ENCODE results near the gene IFT43.
A peak's percentile ranks its signal among the peaks of the same experiment; 100 is the strongest.

The IFT43 gene

DNA sequence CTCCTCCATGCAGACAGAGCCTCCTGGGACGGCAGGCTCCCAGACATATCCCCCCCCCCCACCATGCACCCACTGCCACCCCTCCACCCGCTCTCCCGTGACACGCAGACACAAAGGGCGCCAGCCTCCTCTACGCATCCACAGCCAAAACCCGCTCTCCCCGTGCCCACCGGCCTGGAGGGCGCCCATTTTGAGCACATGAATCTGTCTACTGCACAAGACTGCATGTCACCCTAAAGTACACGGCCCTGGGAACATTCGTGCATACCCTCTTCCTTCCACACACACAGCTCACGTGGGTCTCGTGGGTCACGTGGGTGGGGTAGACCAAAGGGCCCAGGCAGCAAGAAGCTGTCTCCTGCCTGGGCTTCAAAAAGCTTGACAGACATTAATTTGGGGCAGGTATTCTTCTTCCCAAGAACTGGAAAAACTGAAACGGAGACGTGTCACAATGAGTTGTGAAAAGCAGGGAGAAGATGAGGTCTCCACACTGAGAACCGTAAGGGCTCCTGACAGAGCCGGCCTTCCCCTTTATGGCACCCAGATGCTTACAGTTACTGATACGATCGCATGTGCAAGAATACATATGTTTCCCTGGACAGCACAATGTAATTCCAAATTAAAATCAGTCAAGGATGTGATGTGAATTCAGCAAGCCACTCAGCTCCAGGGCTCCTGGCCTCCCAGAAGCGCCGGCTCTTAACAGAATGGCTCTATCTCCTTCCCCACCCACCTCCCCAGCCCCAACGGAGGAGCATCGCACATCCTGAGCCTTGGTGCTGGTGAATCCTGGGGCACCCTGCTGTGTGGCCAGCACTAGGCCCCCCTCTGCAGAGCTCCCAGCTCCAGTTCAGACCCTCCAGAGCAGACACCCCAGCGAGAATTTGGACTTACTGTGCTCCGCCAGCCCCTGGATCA is 5.7 kb upstream of the IFT43 start:
- DNase-seq, result peak in 37 of 58 donors; percentile 5 to 67 (median 41)

DNA sequence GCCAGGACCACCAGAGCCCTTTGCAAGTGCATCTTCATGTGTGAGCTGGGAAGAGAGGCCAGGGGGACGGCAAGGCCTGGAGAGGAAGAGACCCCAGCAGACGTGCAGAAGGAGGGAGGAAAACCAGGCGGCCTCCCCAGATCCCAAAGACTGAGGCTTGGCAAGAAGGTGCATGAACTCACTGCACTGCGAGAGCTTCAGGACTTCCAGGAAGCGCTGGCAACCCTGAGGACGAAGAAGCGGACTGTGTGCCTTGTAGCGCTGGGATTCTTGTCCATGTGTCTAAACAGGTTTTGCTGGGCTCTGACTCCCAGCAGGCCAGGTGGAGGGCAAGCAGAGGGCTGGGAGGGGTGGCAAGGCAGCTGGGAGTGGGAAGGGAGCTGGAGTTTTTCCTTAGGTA is 4.7 kb upstream of the IFT43 start:
- DNase-seq, result peak in 5 of 58 donors; percentile 7 to 44 (median 37)

DNA sequence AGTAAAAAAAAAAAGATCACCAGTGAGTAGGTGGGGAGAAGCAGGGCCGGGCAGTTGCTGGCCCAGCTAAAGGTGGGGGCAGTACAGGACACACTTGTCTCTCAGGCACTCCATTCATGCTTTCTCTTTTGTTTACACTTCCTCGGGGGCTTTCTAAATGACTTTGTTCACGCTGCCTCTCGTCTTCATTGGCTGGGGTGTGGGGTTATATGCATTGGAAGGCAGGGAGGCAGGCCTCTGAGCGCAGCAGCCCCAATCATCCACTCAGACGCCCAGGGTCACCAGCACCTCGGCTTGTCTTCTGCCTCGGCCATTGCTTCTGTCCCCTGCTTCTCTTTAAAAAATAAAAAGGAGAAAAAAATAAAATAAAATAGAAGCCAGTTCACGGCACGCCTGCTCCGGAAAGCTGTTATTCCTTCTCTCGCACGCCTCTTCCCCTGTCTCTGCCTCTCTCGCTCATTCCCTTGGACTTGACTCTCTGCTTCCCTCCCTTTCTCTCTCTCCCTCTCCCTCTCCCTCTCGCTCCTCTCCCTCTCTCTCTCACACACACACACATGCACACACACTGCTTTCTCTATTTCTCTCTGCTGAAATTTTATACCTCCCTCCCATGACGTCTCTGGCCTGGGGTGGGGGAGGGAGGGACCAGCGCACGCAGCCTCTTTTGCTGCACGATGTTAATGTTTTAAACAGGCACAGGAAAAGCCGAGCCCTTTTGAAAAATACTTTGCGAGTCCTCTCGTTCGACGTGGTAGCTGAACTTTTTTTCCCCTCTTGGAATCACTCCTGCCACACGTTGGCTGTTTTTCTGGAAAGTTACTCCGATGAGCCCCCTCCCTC is 3.9 kb upstream of the IFT43 start, which contains the start of gene TGFB3:
Gene TGFB3 (minus strand): TSS at position 570 of the 840 bp plus-strand sequence. CDS start 1,102 bp downstream, outside the sequence.
- DNase-seq, result peak in 47 of 58 donors; percentile 39 to 84 (median 65)

DNA sequence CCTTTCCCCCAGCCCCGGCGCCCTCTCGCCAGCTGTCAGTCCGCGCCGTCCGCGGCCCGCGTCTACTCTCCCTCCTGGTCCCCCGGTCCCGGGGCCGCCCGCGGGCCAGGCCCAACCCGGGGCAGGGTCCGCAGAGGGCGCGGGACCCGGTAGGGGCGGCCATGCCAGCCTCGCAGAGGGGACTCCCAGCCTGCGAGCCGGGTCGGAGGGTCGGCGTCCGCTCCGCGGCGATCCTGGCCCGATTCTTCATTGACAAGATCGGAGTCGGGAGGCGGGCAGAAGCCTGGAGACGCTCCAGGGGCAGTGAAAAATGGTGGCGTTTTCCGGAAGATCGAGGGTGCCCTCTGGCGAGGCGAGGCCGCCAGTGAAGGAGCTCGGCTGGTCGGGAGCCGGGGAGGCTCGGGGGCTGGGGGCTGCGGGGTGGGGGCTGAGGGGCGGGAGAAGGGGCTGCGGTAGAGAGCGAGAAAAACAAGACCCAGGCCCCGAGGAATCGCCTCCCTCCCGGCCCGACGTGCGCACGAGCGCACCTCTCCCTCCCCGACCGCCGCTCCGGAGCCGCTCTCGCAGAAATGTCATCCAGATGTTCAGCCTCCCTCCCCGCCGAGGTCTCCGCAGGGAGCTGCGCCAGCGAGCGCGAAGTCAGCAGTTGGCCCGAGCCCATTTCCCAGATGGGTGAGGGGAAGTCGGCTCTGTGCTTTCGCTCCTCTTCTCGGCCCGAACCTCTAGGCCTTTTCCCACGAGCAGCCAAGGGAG is 3.1 kb upstream of the IFT43 start:
- DNase-seq, result peak in 57 of 58 donors; percentile 25 to 95 (median 79)

DNA sequence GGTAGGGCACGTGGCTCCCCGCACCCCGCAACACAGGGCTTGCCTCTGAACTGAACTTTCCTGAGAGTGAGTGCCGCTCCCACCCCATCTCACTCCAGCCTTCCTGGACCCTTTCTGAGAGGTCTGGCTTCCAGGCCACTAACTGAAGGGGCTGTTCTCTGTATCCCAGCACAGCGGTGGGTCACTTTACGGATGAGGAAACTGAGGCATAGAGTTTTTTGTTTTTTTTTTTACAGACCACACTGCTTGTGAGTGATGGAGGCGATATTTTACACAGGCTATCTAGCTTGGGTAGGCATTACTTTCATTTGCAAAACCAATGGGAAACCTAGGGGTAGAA is 2.6 kb upstream of the IFT43 start:
- DNase-seq, result no peak

DNA sequence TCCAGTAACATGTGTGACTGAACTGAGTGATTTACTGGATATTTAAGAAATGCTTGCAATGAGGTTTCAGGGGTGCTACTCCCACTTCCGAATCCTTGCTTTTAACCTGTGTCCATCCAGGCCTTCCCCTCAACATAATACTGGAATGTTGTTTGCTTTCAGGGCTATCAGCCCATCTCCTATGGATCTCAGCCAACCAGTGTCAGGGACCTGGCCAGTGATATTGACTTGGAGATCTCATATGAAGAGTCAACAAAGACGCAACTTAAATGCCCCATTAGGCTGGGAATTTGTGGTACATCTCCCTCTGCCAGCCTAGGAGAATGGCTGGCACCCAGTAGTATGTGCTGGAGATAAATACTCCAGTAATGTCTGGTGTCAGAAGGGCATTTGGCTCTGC is 889 bp upstream of the IFT43 start:
- no peak for DNase-seq

DNA sequence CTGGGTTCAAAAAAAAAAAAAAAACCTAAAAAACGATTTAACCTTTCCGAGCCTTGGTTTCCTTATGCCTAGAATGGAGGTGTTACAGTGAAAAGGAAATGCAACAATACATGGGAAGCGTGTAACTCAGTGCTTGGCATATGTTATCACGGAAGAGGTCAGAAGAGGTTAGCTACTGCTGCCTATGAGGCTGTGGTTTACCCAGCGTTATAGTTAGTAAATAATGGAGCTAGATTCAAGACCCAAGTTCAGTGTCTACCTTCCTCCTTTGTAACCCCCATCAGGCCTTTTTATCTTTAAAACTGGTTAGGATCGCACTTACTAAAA is 839 bp downstream of the IFT43 start:
- no peak for DNase-seq

DNA sequence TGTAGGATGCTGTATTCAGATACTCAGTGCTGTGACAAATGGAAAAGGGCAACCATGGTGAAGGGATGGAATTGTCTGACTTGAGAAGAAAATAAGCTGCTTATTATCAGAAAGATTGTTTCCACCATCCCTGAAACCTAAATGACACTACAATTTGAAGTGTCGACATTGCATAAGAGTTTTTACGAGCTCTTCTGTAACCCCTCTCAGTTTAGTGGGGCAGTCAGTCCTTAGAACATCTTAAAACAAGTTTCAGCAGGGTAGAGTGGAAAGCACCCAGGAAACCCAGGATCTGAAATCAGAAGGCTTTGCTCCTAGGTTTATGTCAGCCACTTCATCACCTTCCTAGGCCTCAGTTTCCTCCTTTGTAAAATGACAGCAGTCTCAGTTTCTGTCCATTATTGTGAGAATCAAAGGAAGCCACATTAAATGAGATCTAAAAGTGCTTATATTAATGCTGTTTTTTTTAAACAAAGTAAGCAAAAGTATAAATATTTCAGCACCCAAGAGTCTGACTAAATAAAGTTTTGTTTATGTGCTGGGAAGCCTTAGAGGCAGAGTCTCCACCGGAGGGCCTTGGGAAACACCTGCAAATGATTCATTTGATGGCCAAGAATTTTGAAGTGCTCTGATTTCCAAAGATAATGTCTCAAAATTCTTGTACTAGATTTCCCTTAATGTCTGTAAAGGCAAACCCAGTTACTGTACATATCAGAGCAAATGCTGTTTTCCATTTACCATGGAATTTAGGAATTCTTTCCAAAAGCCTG is 1.8 kb downstream of the IFT43 start:
- DNase-seq, result no peak

DNA sequence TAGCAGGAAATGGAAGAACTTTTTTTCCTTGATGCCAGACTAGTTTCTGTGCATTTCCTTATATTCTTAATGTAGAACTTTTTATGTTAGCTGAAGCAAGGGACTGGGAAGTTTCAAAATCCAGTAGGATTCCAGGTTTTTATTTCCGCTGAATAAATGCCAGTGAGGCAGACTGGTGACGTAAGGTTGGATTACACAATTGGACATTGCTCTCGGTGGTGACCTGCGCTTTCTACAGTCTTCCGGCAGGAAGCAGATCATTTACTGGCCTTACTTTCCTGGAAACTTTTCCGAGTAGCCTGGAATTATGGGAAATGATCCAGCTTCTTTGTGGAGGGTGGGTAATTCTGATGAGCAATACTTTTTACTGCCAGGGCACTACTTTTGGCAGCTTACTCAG is 3.6 kb downstream of the IFT43 start:
- DNase-seq, result peak in 1 of 58 donors; percentile 20

DNA sequence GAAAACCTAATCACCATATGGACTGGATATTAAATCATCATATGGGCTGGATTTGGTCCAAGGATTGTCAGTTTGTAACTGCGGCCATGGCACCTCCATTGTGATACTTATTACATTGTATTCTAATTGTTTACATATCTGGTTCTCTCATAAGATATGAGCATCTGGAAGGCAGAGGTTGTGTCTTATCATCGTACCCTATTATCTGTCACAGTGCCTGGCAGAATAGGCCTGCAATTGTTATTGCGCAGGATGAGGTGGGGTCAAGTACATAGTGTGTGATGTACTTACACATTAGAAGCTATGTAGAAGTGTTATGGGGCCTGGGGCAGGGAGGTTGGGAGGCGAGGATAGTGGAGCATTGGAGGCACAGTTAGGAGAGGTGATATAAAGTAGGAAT is 4.7 kb downstream of the IFT43 start:
- DNase-seq, result no peak

DNA sequence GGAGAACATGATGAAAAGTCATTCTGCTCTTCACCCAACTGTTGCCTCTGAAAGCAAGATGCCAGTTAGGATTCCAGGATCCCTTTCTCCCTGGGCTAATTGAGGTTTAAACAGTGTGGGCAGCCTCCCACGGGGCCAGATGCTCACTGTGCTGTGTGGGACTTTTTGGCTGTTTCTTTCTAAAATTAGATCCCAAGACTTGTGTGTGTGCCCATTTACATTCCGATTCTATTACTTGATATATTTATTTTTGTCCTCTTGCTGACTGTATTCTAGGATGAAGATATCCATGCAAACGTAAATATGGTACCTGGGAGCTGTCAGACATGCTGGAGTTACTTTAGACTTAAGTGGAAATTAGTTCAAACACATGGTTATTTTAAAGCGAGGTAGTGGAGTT is 6.2 kb downstream of the IFT43 start:
- DNase-seq, result peak in 2 of 58 donors; percentile 5 to 35

DNA sequence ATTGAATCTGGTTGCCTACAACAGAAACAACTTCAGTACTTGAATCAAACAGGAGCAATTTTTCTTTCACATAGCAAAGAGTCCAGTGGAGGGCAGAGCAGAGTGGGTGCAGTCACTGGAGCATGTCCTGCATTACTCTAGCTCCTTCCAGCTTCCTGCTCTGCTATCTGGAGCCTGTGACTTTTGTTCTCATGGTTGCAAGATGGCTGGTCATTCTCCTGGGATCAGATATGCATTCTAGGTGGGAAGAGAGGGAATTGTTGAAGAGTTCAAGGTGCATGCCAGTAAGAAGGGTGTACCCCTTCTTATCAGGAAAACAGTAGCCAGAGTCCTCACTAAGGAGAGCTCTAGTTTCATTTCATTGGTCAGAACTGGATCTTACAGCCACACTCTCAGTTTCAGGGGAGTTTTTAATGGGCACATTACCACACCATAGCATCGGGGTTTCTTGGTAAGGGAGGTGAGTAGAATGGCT is 8.0 kb downstream of the IFT43 start:
- no peak for DNase-seq

DNA sequence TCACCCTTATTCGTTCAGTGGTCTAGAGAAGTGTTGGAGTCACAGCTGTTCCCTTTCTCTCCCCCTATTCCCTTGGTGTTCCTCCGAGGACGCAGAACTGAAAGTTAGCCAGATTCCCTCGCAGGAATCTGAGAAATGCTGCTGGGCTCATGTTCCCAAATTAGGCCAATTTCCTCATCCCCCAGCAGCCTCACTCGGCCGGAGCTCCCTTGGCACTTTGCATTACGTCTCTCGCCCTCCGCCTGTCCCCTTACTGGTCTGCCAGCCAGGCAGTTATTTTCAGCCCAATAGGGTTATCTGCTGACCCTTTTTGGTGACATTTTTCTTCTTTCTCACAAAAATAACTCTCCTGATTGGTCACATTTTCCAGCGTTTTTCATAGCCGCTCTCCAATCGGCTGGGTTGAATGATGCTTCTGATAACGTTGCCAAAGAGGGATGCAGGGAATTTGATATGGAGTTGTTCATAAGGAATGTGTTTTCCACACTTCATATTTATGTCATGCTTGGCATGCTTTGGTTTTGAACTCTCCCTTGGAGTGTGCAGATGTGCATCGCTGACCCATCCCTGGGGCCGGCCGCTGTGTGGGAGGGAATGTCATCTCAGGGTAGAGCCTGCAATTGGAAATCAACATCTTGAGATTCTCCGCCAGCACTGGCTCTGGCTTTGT is 9.9 kb downstream of the IFT43 start:
- peak in 2 of 58 donors; percentile 15 to 23 for DNase-seq

DNA sequence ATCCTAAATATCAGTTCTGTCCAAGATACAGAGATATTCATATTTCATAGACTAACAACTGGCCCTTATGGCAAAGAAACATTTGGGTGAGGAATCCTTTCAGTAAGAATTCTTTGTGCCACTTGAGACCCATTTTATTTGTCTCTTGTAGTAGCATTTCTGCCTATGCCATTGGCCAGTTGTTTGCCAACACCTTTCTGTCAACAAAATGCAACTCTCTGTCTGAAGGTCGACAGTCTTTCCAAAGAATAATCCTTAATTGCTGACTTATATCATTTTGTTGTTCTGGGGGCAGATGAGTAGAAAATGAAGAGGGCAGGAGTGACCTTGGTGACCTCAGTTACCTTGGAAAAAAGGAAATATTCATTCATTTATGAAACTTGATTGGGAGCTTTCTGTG is 10.9 kb downstream of the IFT43 start:
- DNase-seq, result no peak

DNA sequence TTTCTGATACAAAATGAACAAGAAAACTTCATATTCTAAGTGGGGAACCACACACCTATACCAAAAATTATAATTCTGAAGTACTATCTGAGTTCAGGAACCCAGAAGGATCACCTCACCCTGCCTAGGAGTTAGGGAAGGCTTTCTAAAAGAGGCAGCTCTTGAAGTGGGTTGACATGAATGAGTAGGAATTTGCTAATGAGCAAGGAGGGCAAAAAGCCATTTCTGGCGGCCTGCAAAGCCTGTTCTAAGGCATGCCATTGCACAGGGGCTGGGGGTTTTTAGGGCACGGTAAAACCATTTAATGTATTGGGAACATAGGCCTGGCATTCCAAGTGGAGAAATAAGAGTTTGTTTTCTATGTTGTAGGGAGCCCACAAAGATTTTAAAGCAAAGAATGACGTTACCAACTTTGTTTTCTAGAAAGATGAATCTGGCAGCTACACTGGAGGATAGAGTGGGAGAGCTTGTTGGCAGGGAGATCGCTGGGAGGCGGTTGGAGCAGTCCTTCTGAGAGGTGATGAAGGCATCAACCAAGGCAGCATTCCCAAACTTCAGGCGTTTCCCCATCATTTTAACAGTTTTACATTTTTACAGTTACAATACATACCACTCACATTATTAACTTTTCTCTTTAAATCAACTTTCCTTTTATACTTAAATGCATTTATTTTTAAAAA is 14.1 kb downstream of the IFT43 start:
- DNase-seq, result peak in 17 of 58 donors; percentile 9 to 65 (median 30)

DNA sequence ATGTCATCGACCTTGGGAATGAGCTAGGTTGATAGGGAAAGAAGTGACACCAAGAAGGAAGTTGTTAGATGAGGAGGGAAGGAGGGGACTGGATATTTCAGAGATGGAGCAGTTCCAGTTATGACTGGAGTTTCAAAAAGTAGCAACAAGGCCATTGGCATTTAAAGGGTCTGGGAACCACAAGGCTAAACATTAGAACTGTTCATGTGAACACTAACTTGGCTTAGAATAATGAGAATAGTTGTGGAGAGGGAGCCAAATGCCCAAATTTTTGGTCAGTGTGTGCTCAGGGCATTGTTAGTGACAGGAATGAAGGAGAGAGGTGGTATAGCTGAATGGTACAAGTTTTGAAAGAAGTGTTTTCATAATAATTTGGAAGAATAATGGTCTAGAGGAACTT is 16.8 kb downstream of the IFT43 start:
- DNase-seq, result peak in 1 of 58 donors; percentile 16

DNA sequence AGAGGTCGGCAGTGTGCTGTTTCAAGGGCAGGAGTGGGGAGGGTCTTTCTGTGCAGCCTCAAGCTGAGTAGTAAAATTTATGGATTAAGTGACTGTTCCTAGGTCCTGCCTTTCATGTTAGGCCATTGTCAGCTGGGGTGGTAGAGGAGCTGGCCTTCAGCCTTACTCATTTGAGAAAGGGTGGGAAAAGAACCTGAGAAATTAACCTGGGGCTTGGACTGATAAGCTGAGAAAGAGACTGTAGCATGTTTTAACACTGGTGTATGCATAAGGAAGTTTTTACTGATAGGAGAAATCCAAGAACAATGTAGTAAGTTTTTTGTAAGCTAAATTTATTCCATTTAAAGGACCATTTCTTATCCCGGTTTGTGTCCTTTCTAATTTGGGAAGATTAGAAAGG is 20.7 kb downstream of the IFT43 start:
- DNase-seq, result no peak

DNA sequence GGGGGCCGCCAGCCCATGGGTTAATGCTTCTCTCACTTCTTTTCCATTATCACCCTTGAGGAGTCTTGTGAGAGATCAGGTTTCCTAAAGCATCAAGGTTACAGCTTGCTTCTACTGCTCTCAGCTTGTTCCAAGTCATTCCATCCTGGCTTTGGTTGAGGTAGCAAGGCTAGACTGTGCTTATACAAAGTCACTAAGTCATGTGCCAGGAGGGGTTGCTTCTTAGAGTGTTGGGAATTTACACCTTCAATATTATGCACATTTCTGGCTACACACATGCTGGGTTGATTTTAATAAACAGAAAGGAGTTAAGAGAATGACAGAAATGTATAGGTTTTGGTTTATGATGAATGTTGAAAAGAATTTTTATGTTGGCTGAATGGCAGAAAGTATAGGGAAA is 21.8 kb downstream of the IFT43 start:
- no peak for DNase-seq

DNA sequence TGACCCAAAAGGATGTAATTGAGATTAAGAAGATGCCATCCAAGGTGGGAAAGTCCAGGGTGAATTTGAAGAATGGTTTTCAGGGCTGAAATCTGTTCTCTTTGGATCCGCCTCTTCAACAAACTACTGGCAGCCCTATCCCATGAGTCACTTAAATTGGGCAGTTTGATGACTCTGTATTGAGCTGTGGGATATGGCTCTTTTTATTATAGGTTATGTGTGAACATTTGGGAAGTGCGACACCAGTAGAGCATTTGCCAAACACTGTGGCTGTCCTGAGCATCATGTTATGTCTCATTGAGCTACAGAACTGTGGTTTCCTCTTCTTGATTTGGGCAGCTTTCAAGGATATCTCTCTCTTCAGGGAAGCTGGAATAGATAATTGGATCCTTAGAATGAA is 22.3 kb downstream of the IFT43 start:
- peak in 1 of 58 donors; percentile 21 for DNase-seq

Data from anterior cingulate cortex (tissue), 58 donors.